ENCODE data around the gene HBE1. TPM values are rescaled to one million over a fixed set of nuclear protein-coding genes. Genes with fewer than 3 reads are reported as not detected.
A peak's percentile ranks its signal among the peaks of the same experiment; 100 is the strongest.

HBE1 gene
- total and polyA plus RNA-seq, 9 of the 15 experiments (the other 6 are each of a cell fraction or from before 2014, with no cell fraction given): 612 to 10,250 (median 2,181) TPM

- WGBS (ENCODE audit: insufficient coverage, low coverage, missing lambda C conversion rate): 66% methylated on average over 2 of the region's 2 CpGs
- Histone ChIP-seq H3K9ac (ENCODE audit: insufficient read depth in 1 of 2, low read depth in 2 of 2, low read length in 2 of 2) (peak overlapping the region in 1 of 2 experiments; percentile 3; a peak in 1 of 4 replicates), H4K20me1 (replicated peaks; ENCODE audit: control insufficient read depth, insufficient read depth, low read length) (no peaks in the 10 kb centered on the region), H3K9me3 (replicated peaks; ENCODE audit: control insufficient read depth, insufficient read depth, low read depth, low read length) (no peaks in the 10 kb centered on the region), H3K27me3 (ENCODE audit: control insufficient read depth in 2 of 2, insufficient read depth in 2 of 2, low read length in 2 of 2) (no peaks in the 10 kb centered on the region), H3K4me2 (ENCODE audit: insufficient read depth, low read length) (peak overlapping the region; percentile 22; the same call in 1 of the 2 replicates), H3K4me3 (no peak overlapping the region), H3K36me3 (ENCODE audit: control insufficient read depth, insufficient read depth, low read length) (peaks cover 54% of the 10 kb centered on the region), H3K9me1 (ENCODE audit: control insufficient read depth, insufficient read depth, low read length) (no peaks in the 10 kb centered on the region), H2AFZ (ENCODE audit: low read depth, low read length) (no peak overlapping the region), H3K27ac (ENCODE audit: extremely low read depth, low read depth, low read length) (peak overlapping the region; percentile 51), H3K79me2 (ENCODE audit: control insufficient read depth, insufficient read depth, low read length) (peaks cover 91% of the 10 kb centered on the region), H3K4me1 (replicated peaks in 1 of 2; ENCODE audit: control insufficient read depth in 2 of 2, insufficient read depth in 2 of 2, low read length in 2 of 2) (peaks cover 34 to 92% of the 10 kb centered on the region in 2 experiments)
- BruUV-seq (replicated peaks): no TSS peak
- DNase-seq (ENCODE audit: extremely low read depth in 1 of 4, low spot score in 3 of 4) (no peak), ATAC-seq (no peak), FAIRE-seq (no peak)
- in situ Hi-C loops (cut with MboI) (no loop called here), intact Hi-C loops (cut with micrococcal nuclease) (loop anchor here (10.0 kb wide), 2 partner anchors 222 to 312 kb away; partner anchors contain the start of genes TRIM6 and UBQLN3)
- CTCF ChIA-PET (ENCODE audit: low intra/inter-chr PET ratio): no interaction called here
- POLR2A ChIA-PET: interaction anchor here (0.8 to 1.9 kb wide), 2 partner anchors 32 to 353 kb away, joined by 3 to 7 read pairs; partner anchors contain the start of gene HBG1
- TF ChIP-seq SNIP1 (IDR thresholded peaks at IDR 0.05; ENCODE audit: low read depth): no peak
- TF ChIP-seq RBBP5 (IDR thresholded peaks at IDR 0.05; ENCODE audit: borderline replicate concordance, insufficient read depth, low read length, poor library complexity, severe bottlenecking): no peak
- no peak for TF ChIP-seq GTF2B (IDR thresholded peaks at IDR 0.05; ENCODE audit: extremely low read depth, insufficient read length)
- TF ChIP-seq, protein P1, sequence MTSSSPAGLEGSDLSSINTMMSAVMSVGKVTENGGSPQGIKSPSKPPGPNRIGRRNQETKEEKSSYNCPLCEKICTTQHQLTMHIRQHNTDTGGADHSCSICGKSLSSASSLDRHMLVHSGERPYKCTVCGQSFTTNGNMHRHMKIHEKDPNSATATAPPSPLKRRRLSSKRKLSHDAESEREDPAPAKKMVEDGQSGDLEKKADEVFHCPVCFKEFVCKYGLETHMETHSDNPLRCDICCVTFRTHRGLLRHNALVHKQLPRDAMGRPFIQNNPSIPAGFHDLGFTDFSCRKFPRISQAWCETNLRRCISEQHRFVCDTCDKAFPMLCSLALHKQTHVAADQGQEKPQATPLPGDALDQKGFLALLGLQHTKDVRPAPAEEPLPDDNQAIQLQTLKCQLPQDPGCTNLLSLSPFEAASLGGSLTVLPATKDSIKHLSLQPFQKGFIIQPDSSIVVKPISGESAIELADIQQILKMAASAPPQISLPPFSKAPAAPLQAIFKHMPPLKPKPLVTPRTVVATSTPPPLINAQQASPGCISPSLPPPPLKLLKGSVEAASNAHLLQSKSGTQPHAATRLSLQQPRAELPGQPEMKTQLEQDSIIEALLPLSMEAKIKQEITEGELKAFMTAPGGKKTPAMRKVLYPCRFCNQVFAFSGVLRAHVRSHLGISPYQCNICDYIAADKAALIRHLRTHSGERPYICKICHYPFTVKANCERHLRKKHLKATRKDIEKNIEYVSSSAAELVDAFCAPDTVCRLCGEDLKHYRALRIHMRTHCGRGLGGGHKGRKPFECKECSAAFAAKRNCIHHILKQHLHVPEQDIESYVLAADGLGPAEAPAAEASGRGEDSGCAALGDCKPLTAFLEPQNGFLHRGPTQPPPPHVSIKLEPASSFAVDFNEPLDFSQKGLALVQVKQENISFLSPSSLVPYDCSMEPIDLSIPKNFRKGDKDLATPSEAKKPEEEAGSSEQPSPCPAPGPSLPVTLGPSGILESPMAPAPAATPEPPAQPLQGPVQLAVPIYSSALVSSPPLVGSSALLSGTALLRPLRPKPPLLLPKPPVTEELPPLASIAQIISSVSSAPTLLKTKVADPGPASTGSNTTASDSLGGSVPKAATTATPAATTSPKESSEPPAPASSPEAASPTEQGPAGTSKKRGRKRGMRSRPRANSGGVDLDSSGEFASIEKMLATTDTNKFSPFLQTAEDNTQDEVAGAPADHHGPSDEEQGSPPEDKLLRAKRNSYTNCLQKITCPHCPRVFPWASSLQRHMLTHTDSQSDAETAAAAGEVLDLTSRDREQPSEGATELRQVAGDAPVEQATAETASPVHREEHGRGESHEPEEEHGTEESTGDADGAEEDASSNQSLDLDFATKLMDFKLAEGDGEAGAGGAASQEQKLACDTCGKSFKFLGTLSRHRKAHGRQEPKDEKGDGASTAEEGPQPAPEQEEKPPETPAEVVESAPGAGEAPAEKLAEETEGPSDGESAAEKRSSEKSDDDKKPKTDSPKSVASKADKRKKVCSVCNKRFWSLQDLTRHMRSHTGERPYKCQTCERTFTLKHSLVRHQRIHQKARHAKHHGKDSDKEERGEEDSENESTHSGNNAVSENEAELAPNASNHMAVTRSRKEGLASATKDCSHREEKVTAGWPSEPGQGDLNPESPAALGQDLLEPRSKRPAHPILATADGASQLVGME (CRISPR knock-in tag; IDR thresholded peaks at IDR 0.05): no peak
- TF ChIP-seq NR2C1 (IDR thresholded peaks at IDR 0.05): peak; percentile 60
- TF ChIP-seq NR2C1 (tag; IDR thresholded peaks at IDR 0.05): peak; percentile 76
- TF ChIP-seq ZNF449 (CRISPR knock-in tag; IDR thresholded peaks at IDR 0.05): 0 out of 2 replicates have a peak, but pooled peaks have one; percentile 18
- no peak for TF ChIP-seq NR4A1 (CRISPR knock-in tag; IDR thresholded peaks at IDR 0.05)
- TF ChIP-seq NR4A1 (tag; IDR thresholded peaks at IDR 0.05): peak; percentile 31; the same call in 1 of the 2 replicates
- TF ChIP-seq, protein P2, sequence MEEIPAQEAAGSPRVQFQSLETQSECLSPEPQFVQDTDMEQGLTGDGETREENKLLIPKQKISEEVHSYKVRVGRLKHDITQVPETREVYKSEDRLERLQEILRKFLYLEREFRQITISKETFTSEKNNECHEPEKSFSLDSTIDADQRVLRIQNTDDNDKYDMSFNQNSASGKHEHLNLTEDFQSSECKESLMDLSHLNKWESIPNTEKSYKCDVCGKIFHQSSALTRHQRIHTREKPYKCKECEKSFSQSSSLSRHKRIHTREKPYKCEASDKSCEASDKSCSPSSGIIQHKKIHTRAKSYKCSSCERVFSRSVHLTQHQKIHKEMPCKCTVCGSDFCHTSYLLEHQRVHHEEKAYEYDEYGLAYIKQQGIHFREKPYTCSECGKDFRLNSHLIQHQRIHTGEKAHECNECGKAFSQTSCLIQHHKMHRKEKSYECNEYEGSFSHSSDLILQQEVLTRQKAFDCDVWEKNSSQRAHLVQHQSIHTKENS (CRISPR knock-in tag; IDR thresholded peaks at IDR 0.05): no peak
Observed at GRCh38 chr11:5282628-5283027, 12.9 kb upstream of the HBE1 start.

All from K562 (cell line).